Epithelial cell of alveolus of lung (primary cell): Measurements from ENCODE around the gene FBXO22. TPM values are rescaled to one million over a fixed set of nuclear protein-coding genes. Genes with fewer than 3 reads are reported as not detected.

Experiments
- total RNA-seq: library from RNA; depleted of rRNA; stranded (reverse); fragments of >200 nt; gene quantifications from 2 replicates; pipeline ENCODE4 v1.2.1, GENCODE V29; 2015

Gene FBXO22
- 27.8 and 41.2 TPM in 2 replicates for total RNA-seq

DNA sequence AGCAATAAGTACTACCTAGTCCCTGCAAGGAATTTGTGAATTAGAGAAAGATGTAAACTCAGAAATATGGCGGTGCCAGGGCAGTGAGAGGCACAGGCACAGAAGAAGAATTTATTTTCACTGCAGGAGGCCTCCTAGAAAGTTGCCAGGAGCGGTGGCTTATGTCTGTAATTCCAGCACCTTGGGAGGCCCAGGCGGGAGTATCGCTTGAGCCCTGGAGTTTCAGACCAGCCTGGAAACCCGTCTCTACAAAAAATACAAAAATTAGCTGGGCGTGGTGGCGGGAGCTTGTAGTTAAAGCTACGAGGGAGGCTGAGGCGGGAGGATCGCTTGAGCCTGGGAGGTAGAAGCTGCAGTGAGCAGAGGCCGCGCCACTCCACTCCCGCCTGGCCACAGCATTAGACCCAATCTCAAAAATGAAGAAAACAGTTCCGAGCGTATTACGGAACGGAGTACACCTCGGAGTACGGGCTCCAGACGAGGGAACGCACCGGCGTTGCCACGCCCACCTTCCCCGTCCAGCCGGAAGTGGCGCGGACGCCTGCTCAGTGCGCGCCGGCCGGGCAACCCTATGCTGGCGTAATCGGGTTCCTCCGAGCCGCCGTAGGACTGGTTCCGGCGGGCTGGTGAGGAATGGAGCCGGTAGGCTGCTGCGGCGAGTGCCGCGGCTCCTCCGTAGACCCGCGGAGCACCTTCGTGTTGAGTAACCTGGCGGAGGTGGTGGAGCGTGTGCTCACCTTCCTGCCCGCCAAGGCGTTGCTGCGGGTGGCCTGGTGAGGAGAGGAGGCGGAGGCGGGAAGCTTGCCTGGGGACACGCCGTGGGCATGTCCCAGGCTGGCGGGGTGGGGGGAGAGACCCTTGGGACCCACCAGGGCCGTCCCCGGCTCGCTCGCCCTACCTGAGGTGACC is at the start of gene FBXO22:
FBXO22 (plus strand) TSS at position 548 of the 909 bp plus-strand sequence; CDS start at position 634, 86 bp downstream.

Other genes starting within 250 kb of the FBXO22 start
- 17.1 and 33.9 TPM in 2 replicates for gene CSPG4, start 191.0 kb upstream of the FBXO22 start, total RNA-seq
- 23.2 and 31.9 TPM in 2 replicates for gene UBE2Q2, start 60.4 kb upstream of the FBXO22 start, total RNA-seq
- 0.13 and 0.16 TPM in 2 replicates for gene NRG4, start 108.5 kb downstream of the FBXO22 start, total RNA-seq
- gene TMEM266, start 156.1 kb downstream of the FBXO22 start, total RNA-seq: 0.39 TPM in 1 of 2 replicates, not detected in the other